Measurements from ENCODE around the gene BCAN. TPM values are rescaled to one million over a fixed set of nuclear protein-coding genes. Genes with fewer than 3 reads are reported as not detected.
A peak's percentile ranks its signal among the peaks of the same experiment; 100 is the strongest.

Gene BCAN, protein sequence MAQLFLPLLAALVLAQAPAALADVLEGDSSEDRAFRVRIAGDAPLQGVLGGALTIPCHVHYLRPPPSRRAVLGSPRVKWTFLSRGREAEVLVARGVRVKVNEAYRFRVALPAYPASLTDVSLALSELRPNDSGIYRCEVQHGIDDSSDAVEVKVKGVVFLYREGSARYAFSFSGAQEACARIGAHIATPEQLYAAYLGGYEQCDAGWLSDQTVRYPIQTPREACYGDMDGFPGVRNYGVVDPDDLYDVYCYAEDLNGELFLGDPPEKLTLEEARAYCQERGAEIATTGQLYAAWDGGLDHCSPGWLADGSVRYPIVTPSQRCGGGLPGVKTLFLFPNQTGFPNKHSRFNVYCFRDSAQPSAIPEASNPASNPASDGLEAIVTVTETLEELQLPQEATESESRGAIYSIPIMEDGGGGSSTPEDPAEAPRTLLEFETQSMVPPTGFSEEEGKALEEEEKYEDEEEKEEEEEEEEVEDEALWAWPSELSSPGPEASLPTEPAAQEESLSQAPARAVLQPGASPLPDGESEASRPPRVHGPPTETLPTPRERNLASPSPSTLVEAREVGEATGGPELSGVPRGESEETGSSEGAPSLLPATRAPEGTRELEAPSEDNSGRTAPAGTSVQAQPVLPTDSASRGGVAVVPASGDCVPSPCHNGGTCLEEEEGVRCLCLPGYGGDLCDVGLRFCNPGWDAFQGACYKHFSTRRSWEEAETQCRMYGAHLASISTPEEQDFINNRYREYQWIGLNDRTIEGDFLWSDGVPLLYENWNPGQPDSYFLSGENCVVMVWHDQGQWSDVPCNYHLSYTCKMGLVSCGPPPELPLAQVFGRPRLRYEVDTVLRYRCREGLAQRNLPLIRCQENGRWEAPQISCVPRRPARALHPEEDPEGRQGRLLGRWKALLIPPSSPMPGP
- not detected for total RNA-seq

DNA sequence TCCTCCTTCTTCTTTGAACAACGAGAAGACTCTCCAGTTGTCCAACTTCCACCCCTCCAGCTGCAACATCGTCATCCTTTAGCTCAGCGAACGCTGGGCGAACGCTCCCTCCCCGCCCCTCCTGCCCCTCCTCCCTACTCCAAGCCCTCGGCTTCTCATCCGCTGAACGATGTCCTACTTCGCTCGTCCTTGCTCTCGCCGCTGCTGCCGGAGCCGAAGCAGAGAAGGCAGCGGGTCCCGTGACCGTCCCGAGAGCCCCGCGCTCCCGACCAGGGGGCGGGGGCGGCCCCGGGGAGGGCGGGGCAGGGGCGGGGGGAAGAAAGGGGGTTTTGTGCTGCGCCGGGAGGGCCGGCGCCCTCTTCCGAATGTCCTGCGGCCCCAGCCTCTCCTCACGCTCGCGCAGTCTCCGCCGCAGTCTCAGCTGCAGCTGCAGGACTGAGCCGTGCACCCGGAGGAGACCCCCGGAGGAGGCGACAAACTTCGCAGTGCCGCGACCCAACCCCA lies at the start of gene BCAN:
BCAN (plus strand) TSS at position 357 of the 504 bp plus-strand sequence. CDS start 3,938 bp downstream, outside the sequence.
- no peaks in the 10 kb centered on the region for H3K36me3 Mint-ChIP-seq (ENCODE audit: low read depth)
- POLR2A ChIA-PET: no interaction called here

DNA sequence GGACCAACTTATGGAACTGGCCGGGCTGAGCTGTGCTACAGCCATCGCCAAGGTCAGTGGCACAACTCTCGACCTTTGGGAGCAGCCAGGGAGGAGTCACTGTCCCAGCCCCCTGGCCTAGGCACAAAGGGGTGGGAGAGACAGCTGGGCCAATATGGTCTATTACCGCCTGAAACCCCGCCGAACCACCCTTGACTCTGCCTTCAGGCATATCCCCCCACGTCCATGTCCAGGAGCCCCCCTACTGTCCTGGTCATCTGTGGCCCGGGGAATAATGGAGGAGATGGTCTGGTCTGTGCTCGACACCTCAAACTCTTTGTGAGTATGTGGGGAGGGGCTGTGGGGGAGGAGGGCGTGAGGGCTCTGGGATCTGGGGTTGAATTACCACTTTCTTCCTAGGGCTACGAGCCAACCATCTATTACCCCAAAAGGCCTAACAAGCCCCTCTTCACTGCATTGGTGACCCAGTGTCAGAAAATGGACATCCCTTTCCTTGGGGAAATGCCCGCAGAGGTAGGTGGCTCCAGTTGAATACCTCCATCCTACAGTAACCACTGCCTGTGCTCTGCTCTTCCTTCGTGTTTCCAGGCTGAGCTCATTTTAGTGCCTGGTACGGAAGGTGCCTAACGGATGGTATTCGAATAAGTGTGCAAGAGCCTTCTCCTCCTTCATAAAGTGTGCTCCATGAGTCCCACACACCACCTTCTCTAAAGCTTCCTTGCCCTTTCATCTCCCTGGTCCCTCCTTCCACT lies 49.6 kb upstream of the BCAN start:
- Mint-ChIP-seq H3K4me3 (peak overlapping the region; percentile 80), H3K27me3 (no peaks in the 10 kb centered on the region), H3K36me3 (ENCODE audit: low read depth) (peaks cover 30% of the 10 kb centered on the region), H3K27ac (peak overlapping the region; percentile 75), H3K4me1 (peaks cover 27% of the 10 kb centered on the region), H3K9me3 (ENCODE audit: low read depth) (no peaks in the 10 kb centered on the region)
- CTCF ChIA-PET: interaction anchor here (0.5 to 2.4 kb wide), 15 partner anchors 8 to 267 kb away, joined by 3 to 19 read pairs (median 3); partner anchors contain the start of gene GPATCH4
- POLR2A ChIA-PET: interaction anchor here (1.0 to 1.6 kb wide), 4 partner anchors 32 to 207 kb away, joined by 3 to 4 read pairs (median 3); no protein-coding TSS in a partner anchor
- ATAC-seq: no peak
- intact Hi-C loops (cut with DNase I, micrococcal nuclease): loop anchor here in 1 of 2 experiments (1.0 to 5.0 kb wide), 2 partner anchors 9 to 110 kb away; partner anchors contain the start of gene GPATCH4
- no peak for DNase-seq

More for the DNA sequence above, at the start of gene BCAN:
- intact Hi-C loops (cut with DNase I, micrococcal nuclease): no loop called here
- Mint-ChIP-seq H3K9me3 (ENCODE audit: low read depth) (no peaks in the 10 kb centered on the region), H3K27me3 (peaks cover 75% of the 10 kb centered on the region), H3K27ac (no peak within 1 kb of the TSS), H3K4me3 (peak within 1 kb of the TSS; percentile 53), H3K4me1 (peaks cover 22% of the 10 kb centered on the region)
- DNase-seq: peak; percentile 48
- peak; percentile 45 for ATAC-seq
- CTCF ChIA-PET: interaction anchor here (0.6 to 1.6 kb wide), 5 partner anchors 12 to 48 kb away, joined by 3 to 5 read pairs (median 3); no protein-coding TSS in a partner anchor

DNA sequence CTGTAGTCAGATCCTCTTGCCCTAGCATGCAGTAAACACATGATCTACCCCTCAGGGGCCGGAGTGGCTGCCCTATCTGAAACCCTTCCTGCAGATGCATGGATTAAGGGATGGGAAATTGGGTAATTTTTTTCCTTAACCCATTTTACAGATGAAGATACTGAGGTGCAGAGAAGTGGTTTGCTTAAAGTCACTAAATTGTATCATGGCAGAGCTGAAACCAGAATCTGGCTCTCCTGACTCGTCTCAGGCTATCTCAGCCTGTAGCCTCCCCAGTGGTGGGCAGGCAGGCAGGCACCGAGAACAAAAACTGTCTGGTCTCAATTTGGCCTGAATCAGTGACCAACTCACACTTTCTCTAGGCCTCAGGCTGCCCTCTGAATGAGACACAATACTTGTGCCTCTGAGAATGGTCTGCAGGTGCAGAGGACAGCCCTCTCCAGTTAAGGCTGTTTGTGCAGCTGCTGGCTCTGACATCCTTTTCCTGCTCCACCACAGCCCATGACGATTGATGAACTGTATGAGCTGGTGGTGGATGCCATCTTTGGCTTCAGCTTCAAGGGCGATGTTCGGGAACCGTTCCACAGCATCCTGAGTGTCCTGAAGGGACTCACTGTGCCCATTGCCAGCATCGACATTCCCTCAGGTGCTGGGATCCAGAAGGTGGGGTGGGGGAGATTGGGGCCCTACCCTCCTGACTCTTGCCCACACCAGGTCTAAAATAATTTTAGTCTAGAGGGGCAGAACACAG lies 48.8 kb upstream of the BCAN start:
- peak overlapping the region; percentile 75 for H3K27ac Mint-ChIP-seq
- no peaks in the 10 kb centered on the region for H3K9me3 Mint-ChIP-seq (ENCODE audit: low read depth)
- intact Hi-C loops (cut with DNase I, micrococcal nuclease): loop anchor here in 1 of 2 experiments (1.0 to 5.0 kb wide), 2 partner anchors 8 to 111 kb away; partner anchors contain the start of gene GPATCH4
- ATAC-seq (no peak), DNase-seq (no peak)
- H3K36me3 Mint-ChIP-seq (ENCODE audit: low read depth): peaks cover 34% of the 10 kb centered on the region
- H3K4me3 Mint-ChIP-seq: peak overlapping the region; percentile 80
- CTCF ChIA-PET: interaction anchor here (0.6 to 2.4 kb wide), 12 partner anchors 7 to 237 kb away, joined by 3 to 19 read pairs (median 3); partner anchors contain the start of gene GPATCH4
- H3K4me1 Mint-ChIP-seq: peaks cover 28% of the 10 kb centered on the region
- H3K27me3 Mint-ChIP-seq: no peaks in the 10 kb centered on the region
- POLR2A ChIA-PET: interaction anchor here (0.6 to 1.6 kb wide), 3 partner anchors 65 to 123 kb away, joined by 3 to 6 read pairs (median 3); no protein-coding TSS in a partner anchor

DNA sequence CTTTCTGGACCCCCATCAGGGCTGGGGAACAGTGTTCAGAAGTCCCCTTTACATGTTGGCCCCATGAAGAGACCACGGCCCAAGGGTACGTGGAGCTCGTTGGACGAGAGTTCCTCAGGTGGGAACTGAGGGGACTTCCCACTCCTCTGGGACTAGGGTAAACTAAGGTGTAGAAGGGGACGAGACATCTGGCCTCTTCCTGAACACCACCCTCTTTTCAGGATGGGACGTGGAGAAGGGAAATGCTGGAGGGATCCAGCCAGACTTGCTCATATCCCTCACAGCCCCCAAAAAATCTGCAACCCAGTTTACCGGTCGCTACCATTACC lies 48.3 kb upstream of the BCAN start:
- POLR2A ChIA-PET: interaction anchor here (0.6 to 1.1 kb wide), 2 partner anchors 65 to 148 kb away, joined by 3 read pairs; no protein-coding TSS in a partner anchor
- Mint-ChIP-seq H3K36me3 (ENCODE audit: low read depth) (peaks cover 39% of the 10 kb centered on the region), H3K4me1 (peaks cover 33% of the 10 kb centered on the region), H3K4me3 (no peak overlapping the region), H3K9me3 (ENCODE audit: low read depth) (no peaks in the 10 kb centered on the region), H3K27ac (no peak overlapping the region), H3K27me3 (no peaks in the 10 kb centered on the region)
- no peak for ATAC-seq
- DNase-seq: no peak
- intact Hi-C loops (cut with DNase I, micrococcal nuclease): loop anchor here in 1 of 2 experiments (5.0 kb wide), 1 partner anchor 111 kb away; no protein-coding TSS in a partner anchor
- CTCF ChIA-PET: interaction anchor here (0.7 to 2.1 kb wide), 6 partner anchors 11 to 209 kb away, joined by 3 to 6 read pairs (median 4); no protein-coding TSS in a partner anchor

DNA sequence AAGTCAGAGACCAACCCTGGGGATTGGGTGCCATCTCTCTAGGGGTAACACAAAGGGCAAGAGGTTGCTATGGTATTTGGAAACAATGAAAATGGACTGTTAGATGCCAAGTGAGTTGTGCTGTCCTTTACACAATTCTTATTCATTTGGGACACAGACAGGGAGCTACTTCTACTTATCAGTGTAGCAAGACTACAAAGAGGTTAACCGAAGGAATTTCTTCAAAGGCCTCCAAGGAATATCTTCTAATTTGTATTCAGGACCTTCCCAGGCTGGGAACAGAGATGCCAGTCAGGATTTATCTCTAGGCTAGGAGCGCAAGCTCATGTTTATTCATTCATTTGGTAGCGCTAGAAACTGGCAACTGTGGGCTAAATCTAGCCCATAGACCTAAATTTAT lies 47.7 kb upstream of the BCAN start:
- CTCF ChIA-PET: interaction anchor here (0.7 to 1.4 kb wide), 5 partner anchors 9 to 208 kb away, joined by 3 to 5 read pairs (median 3); no protein-coding TSS in a partner anchor
- no peaks in the 10 kb centered on the region for H3K27me3 Mint-ChIP-seq
- H3K27ac Mint-ChIP-seq: no peak overlapping the region
- ATAC-seq (no peak), DNase-seq (no peak)
- intact Hi-C loops (cut with DNase I, micrococcal nuclease): loop anchor here in 1 of 2 experiments (5.0 kb wide), 1 partner anchor 112 kb away; no protein-coding TSS in a partner anchor
- peaks cover 44% of the 10 kb centered on the region for H3K36me3 Mint-ChIP-seq (ENCODE audit: low read depth)
- no peaks in the 10 kb centered on the region for H3K9me3 Mint-ChIP-seq (ENCODE audit: low read depth)
- POLR2A ChIA-PET: interaction anchor here (0.6 to 1.1 kb wide), 2 partner anchors 66 to 147 kb away, joined by 3 read pairs; no protein-coding TSS in a partner anchor
- no peak overlapping the region for H3K4me3 Mint-ChIP-seq
- H3K4me1 Mint-ChIP-seq: peaks cover 38% of the 10 kb centered on the region

DNA sequence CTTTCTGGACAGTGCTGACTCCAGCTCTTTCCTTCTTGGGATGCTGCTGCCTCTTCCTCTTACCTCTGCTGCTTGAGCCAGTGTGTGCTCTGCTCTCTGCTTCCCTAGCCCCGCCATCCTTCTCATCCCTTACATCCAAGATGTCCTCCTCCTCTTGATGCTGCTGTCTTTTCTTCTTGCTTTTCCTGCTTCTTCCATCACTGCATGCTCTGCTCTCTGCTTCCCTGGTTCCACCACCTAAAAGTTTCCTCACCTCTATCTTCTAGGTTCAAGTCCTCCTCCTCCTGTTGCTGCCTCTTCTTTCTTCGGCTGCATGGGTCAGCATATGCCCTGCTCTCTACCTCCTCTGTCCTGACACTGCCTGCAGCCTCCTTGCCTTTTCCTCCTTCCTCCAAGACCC lies 46.9 kb upstream of the BCAN start:
- no peak for DNase-seq
- CTCF ChIA-PET: interaction anchor here (0.8 to 1.3 kb wide), 2 partner anchors 15 to 114 kb away, joined by 3 to 4 read pairs; no protein-coding TSS in a partner anchor
- Mint-ChIP-seq H3K36me3 (ENCODE audit: low read depth) (peaks cover 49% of the 10 kb centered on the region), H3K27ac (peak overlapping the region; percentile 22), H3K27me3 (no peaks in the 10 kb centered on the region), H3K9me3 (ENCODE audit: low read depth) (no peaks in the 10 kb centered on the region), H3K4me1 (peaks cover 44% of the 10 kb centered on the region), H3K4me3 (no peak overlapping the region)
- intact Hi-C loops (cut with DNase I, micrococcal nuclease): no loop called here
- ATAC-seq: no peak
- POLR2A ChIA-PET: interaction anchor here (0.7 kb wide), 1 partner anchor 45 kb away, joined by 7 read pairs; no protein-coding TSS in a partner anchor

DNA sequence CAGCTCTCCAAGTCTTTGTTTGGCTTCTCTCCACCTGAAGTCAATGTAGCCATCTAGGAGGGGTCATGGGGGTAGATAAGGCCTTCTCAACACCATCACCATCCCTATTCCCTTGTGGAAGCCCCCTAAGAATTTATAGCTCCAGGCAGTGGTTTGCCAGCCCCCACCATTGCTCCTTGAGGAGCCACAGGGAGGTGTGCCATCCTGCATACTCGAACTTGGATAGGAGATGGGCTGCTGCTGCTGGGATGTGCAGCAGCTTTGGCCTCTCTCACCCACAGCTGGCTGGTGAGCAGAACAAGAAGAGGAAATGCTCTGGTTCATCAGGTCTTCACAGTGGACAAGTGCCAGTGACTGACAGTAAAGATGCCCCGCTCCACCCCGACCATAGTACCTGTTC lies 45.5 kb upstream of the BCAN start:
- H3K9me3 Mint-ChIP-seq (ENCODE audit: low read depth): no peaks in the 10 kb centered on the region
- intact Hi-C loops (cut with DNase I, micrococcal nuclease): no loop called here
- peak overlapping the region; percentile 73 for H3K27ac Mint-ChIP-seq
- no peak overlapping the region for H3K4me3 Mint-ChIP-seq
- H3K27me3 Mint-ChIP-seq: no peaks in the 10 kb centered on the region
- POLR2A ChIA-PET: no interaction called here
- peaks cover 45% of the 10 kb centered on the region for H3K4me1 Mint-ChIP-seq
- ATAC-seq (no peak), DNase-seq (no peak)
- H3K36me3 Mint-ChIP-seq (ENCODE audit: low read depth): peaks cover 60% of the 10 kb centered on the region
- CTCF ChIA-PET: interaction anchor here (0.7 to 1.7 kb wide), 5 partner anchors 8 to 211 kb away, joined by 3 to 7 read pairs (median 4); no protein-coding TSS in a partner anchor

DNA sequence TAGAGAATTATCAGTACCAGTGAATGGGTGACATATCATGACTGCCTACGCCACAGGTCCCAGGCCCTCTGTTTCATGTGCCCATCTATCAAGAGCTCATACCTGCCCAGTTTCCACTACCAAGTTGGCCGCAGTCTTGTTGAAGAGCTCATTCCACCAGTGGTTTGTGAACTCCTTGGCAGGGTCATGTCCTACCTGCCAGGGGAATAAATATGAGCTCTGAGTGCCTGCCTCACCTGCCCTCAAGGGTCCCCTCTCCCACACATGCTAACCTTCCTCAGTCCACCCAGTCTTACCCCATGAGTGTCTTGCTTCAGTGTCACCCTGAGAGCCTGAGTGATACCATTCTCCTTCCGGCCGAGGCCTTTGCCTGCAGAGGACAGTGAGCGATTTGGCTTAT lies 43.8 kb upstream of the BCAN start:
- ATAC-seq (no peak), DNase-seq (no peak)
- ChIA-PET CTCF (interaction anchor here (0.6 to 3.6 kb wide), 9 partner anchors 10 to 213 kb away, joined by 3 to 17 read pairs (median 3); no protein-coding TSS in a partner anchor), POLR2A (no interaction called here)
- Mint-ChIP-seq H3K27me3 (no peaks in the 10 kb centered on the region), H3K27ac (peak overlapping the region; percentile 48), H3K9me3 (ENCODE audit: low read depth) (no peaks in the 10 kb centered on the region), H3K4me1 (peaks cover 49% of the 10 kb centered on the region), H3K4me3 (no peak overlapping the region), H3K36me3 (ENCODE audit: low read depth) (peaks cover 52% of the 10 kb centered on the region)
- intact Hi-C loops (cut with DNase I, micrococcal nuclease): no loop called here

DNA sequence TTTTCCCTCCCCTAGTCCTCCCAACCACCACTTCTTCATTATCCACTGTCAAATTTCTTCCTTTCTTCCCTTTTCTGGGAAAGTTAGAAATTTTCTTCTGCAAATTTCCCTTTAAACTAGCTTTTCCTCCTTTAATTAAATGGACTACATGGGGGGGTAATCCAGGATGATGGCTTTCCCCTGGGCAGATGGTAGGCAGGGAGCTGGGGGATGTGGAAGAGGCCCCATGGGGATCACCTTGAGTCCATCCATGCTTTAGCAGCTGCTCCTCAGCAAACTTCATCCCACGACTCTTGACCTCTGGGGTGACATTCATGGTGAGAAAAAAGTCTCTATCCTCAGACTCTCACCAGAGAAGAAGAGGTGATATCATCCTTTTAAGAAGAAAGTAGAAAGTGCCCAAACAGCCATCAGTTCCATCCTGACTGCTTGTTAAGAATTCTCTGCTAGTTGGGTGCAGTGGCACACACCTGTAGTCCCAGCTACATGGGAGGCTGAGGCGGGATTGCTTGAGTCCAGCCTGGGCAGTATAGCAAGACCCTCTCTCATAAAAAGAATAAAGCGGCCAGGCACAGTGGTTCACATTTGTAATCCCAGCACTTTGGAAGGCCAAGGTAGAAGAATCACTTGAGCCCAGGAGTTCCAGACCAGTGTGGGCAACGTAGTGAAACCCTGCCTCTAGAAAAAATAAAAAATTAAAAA lies 43.0 kb upstream of the BCAN start:
- ATAC-seq (no peak), DNase-seq (no peak)
- CTCF ChIA-PET: interaction anchor here (0.6 to 3.6 kb wide), 10 partner anchors 7 to 214 kb away, joined by 3 to 19 read pairs (median 6); partner anchors contain the start of gene NAXE
- POLR2A ChIA-PET: no interaction called here
- Mint-ChIP-seq H3K4me1 (peaks cover 47% of the 10 kb centered on the region), H3K27me3 (no peaks in the 10 kb centered on the region), H3K36me3 (ENCODE audit: low read depth) (peaks cover 49% of the 10 kb centered on the region), H3K9me3 (ENCODE audit: low read depth) (no peaks in the 10 kb centered on the region), H3K27ac (peak overlapping the region; percentile 48), H3K4me3 (no peak overlapping the region)
- intact Hi-C loops (cut with DNase I, micrococcal nuclease): no loop called here

Data from activated CD4-positive, alpha-beta T cell treated with anti-CD3 and anti-CD28 coated beads for 36 hours (primary cell).